H1 (cell line): ENCODE data around the gene GATA5. TPM values are rescaled to one million over a fixed set of nuclear protein-coding genes. Genes with fewer than 3 reads are reported as not detected.

Experiments
- CTCF ChIA-PET: fragments of 300-600 bp; sonication (Branson Sonifier 250); formaldehyde crosslinking; loops from one replicate; lab custom pipeline; 2021; ENCODE audit not compliant: partially characterized antibody; lab: Charles Lee
- POLR2A ChIA-PET: fragments of 300-600 bp; sonication (Branson Sonifier 250); formaldehyde crosslinking; loops from one replicate; lab custom pipeline; 2021; ENCODE audit warnings: inconsistent platforms; ENCODE audit not compliant: partially characterized antibody; lab: Charles Lee
- DNase-seq, 2 experiments: peaks; one replicate each; pipeline versions ENCODE4 v3.0.0 to v3.0.0-alpha.2; 2010 to 2022; ENCODE audit warnings: low spot score in 2 of 2, low read depth in 1 of 2, mixed read lengths in 1 of 2
- FAIRE-seq: peaks from 2 replicates; lab custom pipeline; 2011; peaks lifted over from hg19 to GRCh38; lab: Jason Lieb, UNC
- H2AFZ ChIP-seq: 2 replicates; pipeline ENCODE4 v1.8.1; 2012; ENCODE audit warnings: low read length, inconsistent platforms
- H2AK5ac ChIP-seq: 2 replicates; pipeline ENCODE4 v1.6.1; 2013; ENCODE audit warnings: low read depth, low read length
- H2BK120ac ChIP-seq: replicated peaks from 2 replicates; pipeline ENCODE3; 2013; ENCODE audit warnings: low read depth, low read length, inconsistent platforms
- H2BK12ac ChIP-seq: 2 replicates; pipeline ENCODE4 v1.6.1; 2013; ENCODE audit warnings: low read depth, low read length
- H2BK15ac ChIP-seq: 2 replicates; pipeline ENCODE4 v1.6.1; 2013; ENCODE audit warnings: low read length
- H2BK20ac ChIP-seq: 2 replicates; pipeline ENCODE4 v1.6.1; 2013; ENCODE audit warnings: low read length
- H2BK5ac ChIP-seq: 2 replicates; pipeline ENCODE4 v1.6.1; 2013; ENCODE audit warnings: low read depth, low read length
- H3K14ac ChIP-seq: 2 replicates; pipeline ENCODE4 v1.6.1; 2013; ENCODE audit warnings: inconsistent platforms; ENCODE audit not compliant: insufficient read length
- H3K18ac ChIP-seq: 2 replicates; pipeline ENCODE4 v1.6.1; 2013; ENCODE audit warnings: low read length; ENCODE audit errors: extremely low read depth
- H3K23ac ChIP-seq: 2 replicates; pipeline ENCODE4 v1.6.1; 2013; ENCODE audit warnings: inconsistent platforms; ENCODE audit not compliant: insufficient read length
- H3K23me2 ChIP-seq: 2 replicates; pipeline ENCODE4 v1.6.1; 2013; ENCODE audit warnings: low read depth, low read length
- H3K27ac ChIP-seq: 2 replicates; pipeline ENCODE4 v1.6.1; 2011; ENCODE audit warnings: low read depth, low read length, inconsistent platforms
- H3K27me3 ChIP-seq, 4 experiments: replicated peaks in 1 of 4; 1 replicate in 1 of 4; 2 replicates in 3 of 4; pipeline versions ENCODE4 v1.6.1 to v1.8.1; 2011 to 2013; ENCODE audit warnings: low read length in 3 of 4, mild to moderate bottlenecking in 3 of 4, inconsistent platforms in 2 of 4, mixed read lengths in 2 of 4, moderate library complexity in 1 of 4; ENCODE audit not compliant: control insufficient read depth in 3 of 4, insufficient read depth in 3 of 4; ENCODE audit errors: extremely low read depth in 1 of 4
- H3K36me3 ChIP-seq, 4 experiments: 2 replicates each; pipeline versions ENCODE4 v1.6.1 to v1.8.1; 2011 to 2013; ENCODE audit warnings: mild to moderate bottlenecking in 4 of 4, low read length in 3 of 4, moderate library complexity in 2 of 4, control low read depth in 1 of 4, inconsistent platforms in 1 of 4; ENCODE audit not compliant: insufficient read depth in 4 of 4, control insufficient read depth in 2 of 4
- H3K4ac ChIP-seq: replicated peaks from 2 replicates; pipeline ENCODE3; 2013; ENCODE audit warnings: low read length, low read depth, mixed read lengths, inconsistent platforms; ENCODE audit not compliant: insufficient read length
- H3K4me1 ChIP-seq, 4 experiments: replicated peaks in 1 of 4; 1 replicate in 1 of 4; 2 replicates in 3 of 4; pipeline versions ENCODE4 v1.6.1 to v1.8.1; 2011 to 2013; ENCODE audit warnings: low read length in 3 of 4, inconsistent platforms in 2 of 4, mixed read lengths in 1 of 4; ENCODE audit not compliant: insufficient read depth in 4 of 4, control insufficient read depth in 3 of 4
- H3K4me2 ChIP-seq, 2 experiments: 2 replicates each; pipeline versions ENCODE4 v1.6.1 to v1.8.1; 2011 to 2013; ENCODE audit warnings: low read depth in 2 of 2, low read length in 2 of 2, control low read depth in 1 of 2, inconsistent platforms in 1 of 2, mild to moderate bottlenecking in 1 of 2; ENCODE audit not compliant: insufficient read depth in 1 of 2
- H3K4me3 ChIP-seq, 4 experiments: fragments of 200-600, 300-600 bp in 1 of 4; sonication (generic), shearing (Covaris generic), sonication (Bioruptor Twin) in 1 of 4; 2 replicates each; pipeline versions ENCODE4 v1.5.1 to v1.8.1; 2011 to 2016; ENCODE audit warnings: low read length in 4 of 4, low read depth in 3 of 4, control low read depth in 2 of 4, inconsistent platforms in 2 of 4, mild to moderate bottlenecking in 2 of 4, mixed read lengths in 1 of 4, moderate library complexity in 1 of 4; ENCODE audit not compliant: insufficient read depth in 2 of 4; ENCODE audit errors: extremely low read depth in 1 of 4
- H3K56ac ChIP-seq: replicated peaks from 2 replicates; pipeline ENCODE3; 2013; ENCODE audit warnings: low read depth, mild to moderate bottlenecking, mixed read lengths, low read length, inconsistent platforms; ENCODE audit not compliant: insufficient read length
- H3K79me1 ChIP-seq: 2 replicates; pipeline ENCODE4 v1.6.1; 2013; ENCODE audit warnings: low read depth, low read length, control low read depth
- H3K79me2 ChIP-seq, 2 experiments: 2 replicates each; pipeline versions ENCODE4 v1.6.1 to v1.8.1; 2012 to 2013; ENCODE audit warnings: low read length in 2 of 2, mild to moderate bottlenecking in 2 of 2, inconsistent platforms in 1 of 2; ENCODE audit not compliant: insufficient read depth in 2 of 2, control insufficient read depth in 1 of 2
- H3K9ac ChIP-seq, 4 experiments: replicated peaks in 1 of 4; 1 replicate in 1 of 4; 2 replicates in 3 of 4; pipeline versions ENCODE4 v1.6.1 to v1.8.1; 2011 to 2013; ENCODE audit warnings: low read depth in 3 of 4, low read length in 3 of 4, control low read depth in 2 of 4, mild to moderate bottlenecking in 2 of 4, moderate library complexity in 2 of 4, inconsistent platforms in 1 of 4; ENCODE audit errors: extremely low read depth in 1 of 4
- H3K9me3 ChIP-seq, 2 experiments: 2 replicates each; pipeline versions ENCODE4 v1.6.1 to v1.8.1; 2012 to 2013; ENCODE audit warnings: mild to moderate bottlenecking in 2 of 2, moderate library complexity in 2 of 2, control low read depth in 1 of 2, inconsistent platforms in 1 of 2, low read depth in 1 of 2, low read length in 1 of 2, mixed read lengths in 1 of 2; ENCODE audit not compliant: insufficient read depth in 2 of 2
- H4K20me1 ChIP-seq, 2 experiments: replicated peaks in 1 of 2; 2 replicates each; pipeline versions ENCODE3 to v1.8.1; 2011 to 2013; ENCODE audit warnings: inconsistent platforms in 2 of 2, low read length in 2 of 2, mild to moderate bottlenecking in 1 of 2; ENCODE audit not compliant: insufficient read depth in 2 of 2, control insufficient read depth in 1 of 2
- H4K5ac ChIP-seq: 2 replicates; pipeline ENCODE4 v1.6.1; 2013; ENCODE audit warnings: low read length, low read depth, mixed read lengths, inconsistent platforms; ENCODE audit not compliant: insufficient read length
- H4K8ac ChIP-seq: 2 replicates; pipeline ENCODE4 v1.8.0; 2013; ENCODE audit warnings: mild to moderate bottlenecking, moderate library complexity, low read length, inconsistent platforms; ENCODE audit not compliant: insufficient read depth; ENCODE audit errors: extremely low read depth
- H4K91ac ChIP-seq: replicated peaks from 2 replicates; pipeline ENCODE3; 2013; ENCODE audit warnings: low read length, mixed read lengths, inconsistent platforms; ENCODE audit not compliant: insufficient read length
- BCL11A ChIP-seq, 2 experiments: IDR thresholded peaks; one replicate each; pipeline ENCODE4 v1.6.1; 2011; ENCODE audit warnings: low read depth in 2 of 2, low read length in 2 of 2, mild to moderate bottlenecking in 2 of 2
- CBX8 ChIP-seq: fragments of 300-800, 300-1000 bp; sonication (generic); IDR thresholded peaks from 2 replicates; pipeline ENCODE4 v1.7.1; 2016; ENCODE audit warnings: low read depth, low read length, borderline replicate concordance
- EZH2 ChIP-seq: fragments of 200-600 bp; sonication (generic); IDR thresholded peaks from 2 replicates; pipeline ENCODE4 v1.7.1; 2012; ENCODE audit warnings: low read depth, mild to moderate bottlenecking, moderate library complexity, low read length, inconsistent platforms; ENCODE audit not compliant: severe bottlenecking
- JUND ChIP-seq: IDR thresholded peaks from 2 replicates; pipeline ENCODE4 v1.6.1; 2011; ENCODE audit warnings: mild to moderate bottlenecking, improper control_type of control experiment, low read length
- MAFK ChIP-seq: IDR thresholded peaks from 2 replicates; pipeline ENCODE4 v1.6.1; 2012; ENCODE audit warnings: low read depth, mild to moderate bottlenecking, improper control_type of control experiment, low read length
- MAX ChIP-seq: IDR thresholded peaks from 2 replicates; pipeline ENCODE4 v1.6.1; 2012; ENCODE audit warnings: inconsistent platforms
- POLR2A ChIP-seq, 2 experiments: IDR thresholded peaks; 1 replicate in 1 of 2; 2 replicates in 1 of 2; pipeline ENCODE4 v1.6.1; 2011; ENCODE audit warnings: low read depth in 2 of 2, low read length in 2 of 2, mild to moderate bottlenecking in 2 of 2; ENCODE audit errors: control extremely low read depth in 1 of 2
- POU5F1 ChIP-seq: IDR thresholded peaks from 2 replicates; pipeline ENCODE4 v1.6.1; 2011; ENCODE audit warnings: low read depth, mild to moderate bottlenecking, low read length, moderate library complexity
- WGBS, 2 experiments: shearing (Covaris generic) in 1 of 2; methylation state at CpG; one replicate each; pipeline versions ENCODE4 v1.1.6 to v1.1.7; 2013 to 2015; ENCODE audit warnings: low lambda C conversion rate in 2 of 2, mixed read lengths in 2 of 2, inconsistent platforms in 1 of 2, low coverage in 1 of 2, missing lambda C conversion rate in 1 of 2; ENCODE audit not compliant: insufficient replicate concordance in 2 of 2, insufficient coverage in 1 of 2, insufficient read length in 1 of 2; ENCODE audit errors: extremely low coverage in 1 of 2, missing lambda C conversion rate in 1 of 2; 5-methylcytosine and 5-hydroxymethylcytosine counted together
- polyA plus RNA-seq, 7 experiments: library from polyadenylated mRNA; depleted of rRNA in 3 of 7; stranded (reverse) in 5 of 7; unstranded in 2 of 7; fragments of >200 nt in 5 of 7; fragments of 200-250 nt in 2 of 7; gene quantifications; 1 replicate in 5 of 7; 2 replicates in 1 of 7; 4 replicates in 1 of 7; pipeline versions ENCODE4 v1.2.1 to v1.2.3, GENCODE V29; 2011 to 2013; ENCODE audit warnings: missing spikeins in 2 of 7, mixed read lengths in 2 of 7
- total RNA-seq: library from RNA; stranded (reverse); fragmentation: NEBNext Ultra II Directional; extraction: Animal tissue kit (Norgen Biotek cat#: 25700); gene quantifications from 2 replicates; pipeline ENCODE4 v1.2.1, GENCODE V29; 2021

Gene GATA5
- total and polyA plus RNA-seq, 2 of the 8 experiments (the other 6 are each of a cell fraction or from before 2014, with no cell fraction given) = 0.08 to 0.11 TPM

- peaks cover 0 to 5% (median 2%) of the 10 kb centered on the region in 4 experiments; a peak in 2 of 7 replicates for H3K27me3 ChIP-seq
- ChIA-PET CTCF (interaction anchor here (0.8 to 2.4 kb wide), 13 partner anchors 10 to 290 kb away, joined by 3 to 12 read pairs (median 3); no protein-coding TSS in a partner anchor), POLR2A (no interaction called here)
- H3K9ac ChIP-seq = no peak overlapping the region
- no peaks in the 10 kb centered on the region for H3K79me1 ChIP-seq
- no peak overlapping the region for H3K23ac ChIP-seq
- no peaks in the 10 kb centered on the region for H3K36me3 ChIP-seq
- H3K18ac ChIP-seq = no peak overlapping the region
- H4K5ac ChIP-seq = no peak overlapping the region
- no peak overlapping the region for H2AK5ac ChIP-seq
- H3K4me3 ChIP-seq = no peak overlapping the region
- no peak overlapping the region for H2BK5ac ChIP-seq
- H3K27ac ChIP-seq = no peak overlapping the region
- H2AFZ ChIP-seq = no peak overlapping the region
- 90% methylated on average over 12 of the region's 16 CpGs; no CpG with 5 or more reads in 1 of the 2 experiments for WGBS, 2 experiments
- H2BK20ac ChIP-seq = no peak overlapping the region
- H2BK15ac ChIP-seq = no peak overlapping the region
- H2BK120ac ChIP-seq = no peak overlapping the region
- H3K4ac ChIP-seq = no peak overlapping the region
- no peak for FAIRE-seq
- peaks cover 0 to 3% (median under 1%) of the 10 kb centered on the region in 4 experiments; a peak in 2 of 7 replicates for H3K4me1 ChIP-seq
- no peak overlapping the region for H4K91ac ChIP-seq
- no peak for DNase-seq
- H3K9me3 ChIP-seq = no peaks in the 10 kb centered on the region
- H4K8ac ChIP-seq = no peak overlapping the region
- peaks cover 9% of the 10 kb centered on the region; the same call in 1 of the 2 replicates for H3K23me2 ChIP-seq
- no peak overlapping the region for H3K14ac ChIP-seq
- peaks cover 0 to 6% of the 10 kb centered on the region in 2 experiments for H4K20me1 ChIP-seq
- H3K79me2 ChIP-seq = no peaks in the 10 kb centered on the region
- H2BK12ac ChIP-seq = no peak overlapping the region
- no peak overlapping the region for H3K56ac ChIP-seq
- no peak for TF ChIP-seq CBX8
- TF ChIP-seq EZH2 = no peak
- no peak for TF ChIP-seq MAX
- no peak for TF ChIP-seq MAFK
- no peak for TF ChIP-seq POLR2A (IDR thresholded peaks at IDR 0.05; ENCODE audit: control extremely low read depth in 1 of 2, low read depth in 2 of 2, low read length in 2 of 2)
- TF ChIP-seq BCL11A (IDR thresholded peaks at IDR 0.05; ENCODE audit: low read depth in 2 of 2, low read length in 2 of 2) = no peak
- no peak for TF ChIP-seq JUND
- TF ChIP-seq POU5F1 = no peak
- no peak overlapping the region for H3K4me2 ChIP-seq
Observed at GRCh38 chr20:62502496-62503095, 26.8 kb upstream of the GATA5 start.
